HEK293T (cell line): ENCODE data around the gene EXOC6B.

ENCODE experiments used
- HDGF ChIP-seq: fragments of 450-650 bp; IDR thresholded peaks from 2 replicates; pipeline ENCODE4 v1.6.1; 2017; ENCODE audit warnings: antibody characterized with exemption, borderline replicate concordance
- SP1 ChIP-seq: fragments of 450-650 bp; IDR thresholded peaks from 2 replicates; pipeline ENCODE4 v1.6.1; 2017

DNA sequence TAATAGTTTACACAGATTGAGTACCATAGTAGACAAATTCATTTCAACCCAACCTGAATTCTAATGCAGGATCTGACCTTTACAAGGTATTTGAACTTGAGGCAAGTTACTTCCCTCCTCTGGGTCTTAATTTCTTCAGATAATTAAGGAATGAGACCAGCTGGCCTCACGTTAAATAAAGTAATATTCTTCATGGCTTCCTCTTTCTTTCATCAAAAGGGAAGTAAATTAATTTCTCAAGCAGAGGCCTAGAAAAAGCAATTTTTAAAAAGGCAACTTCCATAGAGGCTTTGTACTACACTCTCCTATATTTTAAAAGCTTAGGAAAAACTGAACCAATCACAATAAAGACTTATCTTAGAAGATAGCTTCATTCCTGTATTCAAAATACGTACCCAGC lies 109.2 kb downstream of the EXOC6B start:
- no peak for TF ChIP-seq SP1
- no peak for TF ChIP-seq HDGF
